HEK293 (cell line): Measurements from ENCODE around the gene LIN37.

Source experiments
- CTCF ChIA-PET: fragments of 350-600 bp; formaldehyde crosslinking; extraction: SDS; loops from one replicate; lab custom pipeline; 2021; ENCODE audit warnings: antibody characterized with exemption; lab: Yijun Ruan, JAX
- POLR2A ChIA-PET: fragments of 300-600 bp; formaldehyde crosslinking; extraction: SDS; loops from one replicate; lab custom pipeline; 2020; ENCODE audit warnings: antibody characterized with exemption, inconsistent platforms; lab: Yijun Ruan, JAX
- H3K27ac ChIP-seq: fragments of 200-500 bp; sonication (Bioruptor generic); 2 replicates; pipeline ENCODE4 v1.5.1; 2014; ENCODE audit warnings: low read depth, low read length, control low read depth, inconsistent platforms; ENCODE audit errors: extremely low read depth
- H3K36me3 ChIP-seq, 2 experiments: fragments of 200-500 bp in 1 of 2; sonication (Bioruptor generic) in 1 of 2; 1 replicate in 1 of 2; 2 replicates in 1 of 2; pipeline ENCODE4 v1.5.1; 2014 to 2017; ENCODE audit warnings: inconsistent platforms in 2 of 2, low read length in 2 of 2; ENCODE audit not compliant: control insufficient read depth in 2 of 2, insufficient read depth in 1 of 2
- H3K4me1 ChIP-seq: fragments of 200-500 bp; sonication (Bioruptor generic); 2 replicates; pipeline ENCODE4 v1.5.1; 2014; ENCODE audit warnings: mild to moderate bottlenecking, low read length, inconsistent platforms; ENCODE audit not compliant: control insufficient read depth, insufficient read depth
- H3K4me3 ChIP-seq: 2 replicates; pipeline ENCODE4 v1.5.1; 2011; ENCODE audit warnings: low read depth, mild to moderate bottlenecking, control low read depth, low read length, moderate library complexity
- H3K9me3 ChIP-seq: fragments of 200-500 bp; sonication (Bioruptor generic); 2 replicates; pipeline ENCODE4 v1.5.1; 2014; ENCODE audit warnings: low read depth, low read length, inconsistent platforms; ENCODE audit not compliant: control insufficient read depth, insufficient read depth
- HOXC10 ChIP-seq: sonication (generic); formaldehyde crosslinking; IDR thresholded peaks from 2 replicates; pipeline ENCODE4 v1.8.1; 2023; ENCODE audit warnings: mild to moderate bottlenecking, missing genetic modification reagents
- RBAK ChIP-seq: fragments of 450-650 bp; formaldehyde crosslinking; IDR thresholded peaks from 2 replicates; pipeline ENCODE4 v1.5.1; 2016; ENCODE audit warnings: missing biosample characterization, missing genetic modification characterization
- ZBTB20 ChIP-seq: fragments of 450-650 bp; formaldehyde crosslinking; IDR thresholded peaks from 2 replicates; pipeline ENCODE4 v1.5.1; 2016; ENCODE audit warnings: missing biosample characterization, missing genetic modification characterization
- ZBTB21 ChIP-seq: fragments of 450-650 bp; formaldehyde crosslinking; IDR thresholded peaks from 2 replicates; pipeline ENCODE4 v1.5.1; 2017; ENCODE audit warnings: missing biosample characterization, missing genetic modification characterization
- ZBTB8A ChIP-seq: fragments of 450-650 bp; formaldehyde crosslinking; IDR thresholded peaks from 2 replicates; pipeline ENCODE4 v1.5.1; 2016; ENCODE audit warnings: missing biosample characterization, missing genetic modification characterization
- ZFP37 ChIP-seq: fragments of 450-650 bp; formaldehyde crosslinking; IDR thresholded peaks from 2 replicates; pipeline ENCODE4 v1.5.1; 2016; ENCODE audit warnings: missing biosample characterization, missing genetic modification characterization
- ZNF223 ChIP-seq: fragments of 450-650 bp; formaldehyde crosslinking; IDR thresholded peaks from 2 replicates; pipeline ENCODE4 v1.5.1; 2016; ENCODE audit warnings: missing biosample characterization, missing genetic modification characterization
- ZNF23 ChIP-seq: fragments of 450-650 bp; formaldehyde crosslinking; IDR thresholded peaks from 2 replicates; pipeline ENCODE4 v1.5.1; 2016; ENCODE audit warnings: missing biosample characterization, missing genetic modification characterization, borderline replicate concordance
- ZNF335 ChIP-seq: fragments of 450-650 bp; formaldehyde crosslinking; conservative IDR thresholded peaks from 2 replicates; pipeline ENCODE4 v1.5.1; 2016; ENCODE audit warnings: missing biosample characterization, missing genetic modification characterization
- ZNF341 ChIP-seq: fragments of 450-650 bp; formaldehyde crosslinking; IDR thresholded peaks from 2 replicates; pipeline ENCODE4; 2016; ENCODE audit warnings: low read depth, missing biosample characterization, missing genetic modification characterization
- ZNF366 ChIP-seq: fragments of 450-650 bp; formaldehyde crosslinking; conservative IDR thresholded peaks from 2 replicates; pipeline ENCODE4 v1.5.1; 2016; ENCODE audit warnings: missing biosample characterization, missing genetic modification characterization
- ZNF544 ChIP-seq: fragments of 450-650 bp; formaldehyde crosslinking; IDR thresholded peaks from 2 replicates; pipeline ENCODE4 v1.5.0; 2017; ENCODE audit warnings: missing biosample characterization, missing genetic modification characterization
- ZNF624 ChIP-seq: fragments of 450-650 bp; formaldehyde crosslinking; IDR thresholded peaks from 2 replicates; pipeline ENCODE4 v1.5.1; 2017; ENCODE audit warnings: missing biosample characterization, missing genetic modification characterization
- ZNF660 ChIP-seq: fragments of 450-650 bp; IDR thresholded peaks from 2 replicates; pipeline ENCODE4 v1.5.1; 2018; ENCODE audit warnings: missing biosample characterization, mild to moderate bottlenecking, missing genetic modification characterization
- ZNF664 ChIP-seq: fragments of 450-650 bp; formaldehyde crosslinking; IDR thresholded peaks from 2 replicates; pipeline ENCODE4 v1.5.1; 2016; ENCODE audit warnings: missing biosample characterization, missing genetic modification characterization
- ZNF701 ChIP-seq: fragments of 450-650 bp; formaldehyde crosslinking; IDR thresholded peaks from 2 replicates; pipeline ENCODE4 v1.5.1; 2016; ENCODE audit warnings: missing biosample characterization, missing genetic modification characterization
- ZNF776 ChIP-seq: fragments of 450-650 bp; formaldehyde crosslinking; IDR thresholded peaks from 2 replicates; pipeline ENCODE4 v1.5.0; 2017; ENCODE audit warnings: missing biosample characterization, missing genetic modification characterization, borderline replicate concordance
- ZNF777 ChIP-seq: fragments of 450-650 bp; formaldehyde crosslinking; IDR thresholded peaks from 2 replicates; pipeline ENCODE4 v1.5.1; 2017; ENCODE audit warnings: missing biosample characterization, missing genetic modification characterization, borderline replicate concordance
- ZNF792 ChIP-seq: fragments of 450-650 bp; formaldehyde crosslinking; IDR thresholded peaks from 2 replicates; pipeline ENCODE4 v1.5.1; 2016; ENCODE audit warnings: missing biosample characterization, missing genetic modification characterization
- ZNF837 ChIP-seq: fragments of 450-650 bp; formaldehyde crosslinking; IDR thresholded peaks from 2 replicates; pipeline ENCODE4 v1.5.1; 2016; ENCODE audit warnings: missing biosample characterization, missing genetic modification characterization
- TF ChIP-seq, protein P1 (sequence below): fragments of 450-650 bp; formaldehyde crosslinking; IDR thresholded peaks from 2 replicates; pipeline ENCODE4 v1.5.1; 2017; ENCODE audit warnings: missing biosample characterization, missing genetic modification characterization
- TF ChIP-seq, protein P2 (sequence below): fragments of 450-650 bp; formaldehyde crosslinking; IDR thresholded peaks from 2 replicates; pipeline ENCODE4 v1.5.0; 2017; ENCODE audit warnings: missing biosample characterization, missing genetic modification characterization, borderline replicate concordance

LIN37 gene

DNA sequence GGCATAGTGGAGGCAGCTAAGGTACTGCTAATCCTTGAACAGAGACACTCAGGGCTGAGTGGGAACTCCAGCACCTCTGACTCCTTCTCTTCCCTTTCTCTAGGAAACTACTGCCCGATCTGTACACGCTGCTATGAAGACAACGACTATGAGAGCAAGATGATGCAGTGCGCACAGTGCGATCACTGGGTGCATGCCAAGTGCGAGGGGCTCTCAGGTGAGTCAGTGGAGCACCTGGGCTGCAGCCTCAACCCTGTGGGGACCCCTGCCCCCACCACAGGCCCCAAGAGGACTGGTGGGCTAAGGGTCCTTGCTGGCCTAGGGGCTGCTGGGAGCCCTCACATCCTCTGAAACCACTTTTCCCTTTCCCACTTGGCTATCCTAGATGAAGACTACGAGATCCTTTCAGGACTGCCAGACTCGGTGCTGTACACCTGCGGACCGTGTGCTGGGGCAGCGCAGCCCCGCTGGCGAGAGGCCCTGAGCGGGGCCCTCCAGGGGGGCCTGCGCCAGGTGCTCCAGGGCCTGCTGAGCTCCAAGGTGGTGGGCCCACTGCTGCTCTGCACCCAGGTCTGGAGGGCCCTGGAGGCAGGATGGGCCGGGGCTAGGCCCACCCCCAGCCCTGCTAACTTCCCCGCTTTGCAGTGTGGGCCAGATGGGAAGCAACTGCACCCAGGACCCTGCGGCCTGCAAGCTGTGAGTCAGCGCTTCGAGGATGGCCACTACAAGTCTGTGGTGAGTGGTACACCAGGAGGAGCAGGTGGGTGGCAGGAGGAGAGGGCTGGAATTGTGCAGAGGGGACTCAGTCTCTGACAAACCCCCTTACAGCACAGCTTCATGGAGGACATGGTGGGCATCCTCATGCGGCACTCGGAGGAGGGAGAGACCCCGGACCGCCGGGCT lies 21.1 kb upstream of the LIN37 start:
- Histone ChIP-seq H3K36me3 (peaks cover 100% of the 10 kb centered on the region in 2 experiments), H3K9me3 (no peaks in the 10 kb centered on the region), H3K27ac (peak overlapping the region; percentile 31; the same call in 1 of the 2 replicates), H3K4me1 (no peaks in the 10 kb centered on the region), H3K4me3 (no peak overlapping the region)
- TF ChIP-seq ZNF660 (no peak), ZNF701 (tag by site-specific recombination) (no peak), ZNF792 (tag by site-specific recombination) (no peak), ZNF776 (tag by site-specific recombination) (no peak), ZNF23 (tag by site-specific recombination) (no peak), ZBTB8A (no peak), ZNF366 (tag by site-specific recombination) (no peak), HOXC10 (CRISPR knock-in tag) (no peak), ZBTB21 (no peak), ZNF837 (no peak), RBAK (tag by site-specific recombination) (no peak), ZNF223 (no peak), ZNF544 (tag by site-specific recombination) (no peak), ZNF335 (no peak), ZNF777 (no peak), ZBTB20 (tag by site-specific recombination) (no peak), ZNF664 (no peak), ZFP37 (tag by site-specific recombination) (no peak)
- TF ChIP-seq, protein P1, sequence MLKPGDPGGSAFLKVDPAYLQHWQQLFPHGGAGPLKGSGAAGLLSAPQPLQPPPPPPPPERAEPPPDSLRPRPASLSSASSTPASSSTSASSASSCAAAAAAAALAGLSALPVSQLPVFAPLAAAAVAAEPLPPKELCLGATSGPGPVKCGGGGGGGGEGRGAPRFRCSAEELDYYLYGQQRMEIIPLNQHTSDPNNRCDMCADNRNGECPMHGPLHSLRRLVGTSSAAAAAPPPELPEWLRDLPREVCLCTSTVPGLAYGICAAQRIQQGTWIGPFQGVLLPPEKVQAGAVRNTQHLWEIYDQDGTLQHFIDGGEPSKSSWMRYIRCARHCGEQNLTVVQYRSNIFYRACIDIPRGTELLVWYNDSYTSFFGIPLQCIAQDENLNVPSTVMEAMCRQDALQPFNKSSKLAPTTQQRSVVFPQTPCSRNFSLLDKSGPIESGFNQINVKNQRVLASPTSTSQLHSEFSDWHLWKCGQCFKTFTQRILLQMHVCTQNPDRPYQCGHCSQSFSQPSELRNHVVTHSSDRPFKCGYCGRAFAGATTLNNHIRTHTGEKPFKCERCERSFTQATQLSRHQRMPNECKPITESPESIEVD (tag by site-specific recombination): no peak
- TF ChIP-seq, protein P2, sequence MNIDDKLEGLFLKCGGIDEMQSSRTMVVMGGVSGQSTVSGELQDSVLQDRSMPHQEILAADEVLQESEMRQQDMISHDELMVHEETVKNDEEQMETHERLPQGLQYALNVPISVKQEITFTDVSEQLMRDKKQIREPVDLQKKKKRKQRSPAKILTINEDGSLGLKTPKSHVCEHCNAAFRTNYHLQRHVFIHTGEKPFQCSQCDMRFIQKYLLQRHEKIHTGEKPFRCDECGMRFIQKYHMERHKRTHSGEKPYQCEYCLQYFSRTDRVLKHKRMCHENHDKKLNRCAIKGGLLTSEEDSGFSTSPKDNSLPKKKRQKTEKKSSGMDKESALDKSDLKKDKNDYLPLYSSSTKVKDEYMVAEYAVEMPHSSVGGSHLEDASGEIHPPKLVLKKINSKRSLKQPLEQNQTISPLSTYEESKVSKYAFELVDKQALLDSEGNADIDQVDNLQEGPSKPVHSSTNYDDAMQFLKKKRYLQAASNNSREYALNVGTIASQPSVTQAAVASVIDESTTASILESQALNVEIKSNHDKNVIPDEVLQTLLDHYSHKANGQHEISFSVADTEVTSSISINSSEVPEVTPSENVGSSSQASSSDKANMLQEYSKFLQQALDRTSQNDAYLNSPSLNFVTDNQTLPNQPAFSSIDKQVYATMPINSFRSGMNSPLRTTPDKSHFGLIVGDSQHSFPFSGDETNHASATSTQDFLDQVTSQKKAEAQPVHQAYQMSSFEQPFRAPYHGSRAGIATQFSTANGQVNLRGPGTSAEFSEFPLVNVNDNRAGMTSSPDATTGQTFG: no peak
- ChIA-PET CTCF (interaction anchor here (0.9 to 1.9 kb wide), 4 partner anchors 9 to 217 kb away, joined by 3 to 7 read pairs (median 4); no protein-coding TSS in a partner anchor), POLR2A (interaction anchor here (0.6 to 13.6 kb wide), 7 partner anchors 9 to 83 kb away, joined by 3 to 204 read pairs (median 5); partner anchors contain the start of genes LIN37, PSENEN and U2AF1L4)

DNA sequence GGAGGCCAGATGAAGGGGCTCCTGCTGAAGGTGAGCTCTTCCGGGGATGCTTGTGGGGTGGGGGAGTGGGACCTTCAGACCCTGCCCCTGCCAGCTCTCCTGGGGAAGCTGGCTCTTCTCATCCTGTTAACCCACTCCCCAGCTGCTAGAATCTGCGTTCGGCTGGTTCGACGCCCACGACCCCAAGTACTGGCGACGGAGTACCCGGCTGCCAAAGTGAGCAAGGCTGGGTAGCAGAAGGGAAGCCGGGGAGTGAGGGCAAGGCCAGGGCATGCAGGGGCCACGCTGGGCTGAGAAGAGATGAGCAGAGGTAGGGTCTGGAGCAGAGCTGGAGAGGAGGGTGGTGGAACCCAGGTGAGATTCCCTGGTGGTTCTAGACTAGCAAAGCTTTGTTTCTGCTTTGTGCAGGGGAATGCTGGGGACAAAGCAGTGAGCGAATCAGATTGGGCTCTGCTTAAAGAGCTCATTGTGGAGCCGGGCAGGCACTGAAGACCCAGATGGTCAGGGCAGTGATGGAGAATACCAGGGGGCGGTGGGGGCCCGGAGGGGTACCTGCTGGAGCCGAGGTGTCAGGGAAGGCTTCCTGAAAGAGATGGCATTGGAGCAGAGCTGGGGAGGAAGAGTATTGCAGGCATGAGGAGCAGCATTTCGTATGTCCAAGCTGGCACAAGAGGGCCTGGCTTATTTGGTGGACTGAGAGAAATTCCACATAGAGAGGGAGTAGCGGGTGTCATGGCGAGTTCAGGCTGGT lies 20.2 kb upstream of the LIN37 start:
- no peaks in the 10 kb centered on the region for H3K4me1 ChIP-seq
- H3K4me3 ChIP-seq: no peak overlapping the region
- H3K27ac ChIP-seq: no peak overlapping the region
- POLR2A ChIA-PET: interaction anchor here (0.6 to 13.6 kb wide), 7 partner anchors 9 to 84 kb away, joined by 3 to 204 read pairs (median 5); partner anchors contain the start of genes LIN37, PSENEN and U2AF1L4
- TF ChIP-seq ZNF341 (tag by site-specific recombination): peak; percentile 83
- no peak for TF ChIP-seq ZNF624 (tag by site-specific recombination)
- no peaks in the 10 kb centered on the region for H3K9me3 ChIP-seq
- peaks cover 97 to 98% of the 10 kb centered on the region in 2 experiments for H3K36me3 ChIP-seq
- CTCF ChIA-PET: interaction anchor here (0.9 to 1.9 kb wide), 4 partner anchors 9 to 218 kb away, joined by 3 to 7 read pairs (median 4); no protein-coding TSS in a partner anchor
